Left lung (tissue), 10 donors: Measurements from ENCODE around the gene ENKD1. TPM values are rescaled to one million over a fixed set of nuclear protein-coding genes. Genes with fewer than 3 reads are reported as not detected.
A peak's percentile ranks its signal among the peaks of the same experiment; 100 is the strongest.

Experiments used
- ATAC-seq: fragments of 200-7000 bp; cut with Tn5 transposase; one replicate; pipeline ENCODE4 v1.9.1; 2020; ENCODE audit warnings: moderate library complexity
- DNase-seq, 4 donors: peaks; one replicate each; pipeline ENCODE4 v3.0.0-alpha.2; 2013 to 2020
- H3K27ac ChIP-seq, 2 donors: fragments of 200-600 bp; sonication (generic) in 1 of 2; one replicate each; pipeline versions ENCODE4 v1.5.0 to v1.8.0; 2020 to 2021
- H3K27me3 ChIP-seq, 2 donors: fragments of 200-600 bp; sonication (generic) in 1 of 2; one replicate each; pipeline versions ENCODE4 v1.5.0 to v1.8.0; 2020 to 2021
- H3K36me3 ChIP-seq, 2 donors: fragments of 200-600 bp; sonication (generic) in 1 of 2; one replicate each; pipeline versions ENCODE4 v1.5.0 to v1.8.0; 2020 to 2021
- H3K4me1 ChIP-seq, 2 donors: fragments of 200-600 bp; one replicate each; pipeline ENCODE4 v1.8.0; 2021
- H3K4me3 ChIP-seq, 2 donors: fragments of 200-600 bp; sonication (generic) in 1 of 2; one replicate each; pipeline versions ENCODE4 v1.5.0 to v1.8.0; 2020 to 2021; ENCODE audit warnings: mild to moderate bottlenecking in 1 of 2
- H3K9me3 ChIP-seq, 2 donors: fragments of 200-600 bp; sonication (generic) in 1 of 2; one replicate each; pipeline versions ENCODE4 v1.5.0 to v1.8.0; 2020 to 2021
- CTCF ChIP-seq, 2 donors: fragments of 200-600 bp; sonication (generic) in 1 of 2; IDR thresholded peaks; one replicate each; pipeline versions ENCODE4 v1.5.0 to v1.8.0; 2021; ENCODE audit warnings: antibody characterized with exemption in 2 of 2
- intact Hi-C, 2 donors: fragments of 100-400 bp; cut with DNase I; formaldehyde crosslinking; loops; one replicate each; pipeline versions ENCODE4 v1.11.2 to v1.14.2; 2022
- polyA plus RNA-seq, 6 donors: library from polyadenylated mRNA; unstranded; fragments of 120-200 nt; gene quantifications; one replicate each; pipeline ENCODE4 v1.2.1, GENCODE V29; 2013; ENCODE audit not compliant: insufficient read length in 6 of 6
- total RNA-seq, 2 donors: library from RNA; stranded (reverse); fragmentation: NEBNext Ultra II Directional; extraction: Animal tissue kit (Norgen Biotek cat#: 25700); gene quantifications; one replicate each; pipeline ENCODE4 v1.2.1, GENCODE V29; 2021
- donor health status: DM: no; HTN: yes; CAD: no.
- donor health status: DM: no; HTN: no; CAD: no.

The ENKD1 gene
- total and polyA plus RNA-seq, 8 donors = 11.2 to 26.0 (median 22.0) TPM

GRCh38 chr16:67668495-67669157 lies 2.1 kb upstream of the ENKD1 start:
- Histone ChIP-seq H3K4me3 (no peak overlapping the region), H3K9me3 (no peaks in the 10 kb centered on the region), H3K4me1 (peaks cover 29 to 57% of the 10 kb centered on the region in 2 donors), H3K27me3 (no peaks in the 10 kb centered on the region), H3K27ac (peak overlapping the region in 1 of 2 donors; percentile 91), H3K36me3 (no peaks in the 10 kb centered on the region)
- intact Hi-C loops = loop anchor here in 1 of 2 donors (5.0 kb wide), 1 partner anchor 106 kb away; the partner anchor contains the start of gene CTCF
- no peak for TF ChIP-seq CTCF (IDR thresholded peaks at IDR 0.05)
- ATAC-seq (no peak), DNase-seq (no peak)

GRCh38 chr16:67667817-67668494 lies 1.4 kb upstream of the ENKD1 start:
- Histone ChIP-seq H3K27me3 (no peaks in the 10 kb centered on the region), H3K9me3 (no peaks in the 10 kb centered on the region), H3K36me3 (peaks cover 0 to 3% of the 10 kb centered on the region in 2 donors), H3K4me3 (peak overlapping the region in 1 of 2 donors; percentile 86), H3K4me1 (peaks cover 22 to 50% of the 10 kb centered on the region in 2 donors), H3K27ac (peak overlapping the region; percentile 86 to 91)
- intact Hi-C loops = loop anchor here in 1 of 2 donors (5.0 kb wide), 1 partner anchor 106 kb away; the partner anchor contains the start of gene CTCF
- peak; percentile 79 to 92 (median 87) for DNase-seq
- ATAC-seq = peak; percentile 77
- TF ChIP-seq CTCF (IDR thresholded peaks at IDR 0.05) = peak; percentile 62 to 81

GRCh38 chr16:67667453-67667816 lies 885 bp upstream of the ENKD1 start:
- peak overlapping the region; percentile 86 to 91 for H3K27ac ChIP-seq
- peaks cover 0 to 8% of the 10 kb centered on the region in 2 donors for H3K36me3 ChIP-seq
- H3K9me3 ChIP-seq = no peaks in the 10 kb centered on the region
- H3K4me3 ChIP-seq = peak overlapping the region; percentile 79 to 86
- no peaks in the 10 kb centered on the region for H3K27me3 ChIP-seq
- no peak for DNase-seq
- ATAC-seq = no peak
- intact Hi-C loops = loop anchor here in 1 of 2 donors (5.0 kb wide), 1 partner anchor 105 kb away; the partner anchor contains the start of gene CTCF
- no peak for TF ChIP-seq CTCF (IDR thresholded peaks at IDR 0.05)
- H3K4me1 ChIP-seq = peaks cover 17 to 45% of the 10 kb centered on the region in 2 donors

- H3K9me3 ChIP-seq = no peaks in the 10 kb centered on the region
- no peaks in the 10 kb centered on the region for H3K27me3 ChIP-seq
- no peak for TF ChIP-seq CTCF (IDR thresholded peaks at IDR 0.05)
- DNase-seq (peak in 2 of 4 donors; percentile 47 to 88), ATAC-seq (peak; percentile 35)
- peaks cover 20 to 43% of the 10 kb centered on the region in 2 donors for H3K4me1 ChIP-seq
- intact Hi-C loops = loop anchor here in 1 of 2 donors (5.0 kb wide), 1 partner anchor 104 kb away; the partner anchor contains the start of gene CTCF
- peak overlapping the region; percentile 86 to 91 for H3K27ac ChIP-seq
- H3K4me3 ChIP-seq = peak overlapping the region; percentile 79 to 86
- H3K36me3 ChIP-seq = peaks cover 0 to 11% of the 10 kb centered on the region in 2 donors
Measured at GRCh38 chr16:67666032-67666551, 458 bp downstream of the ENKD1 start.

- ATAC-seq (no peak), DNase-seq (no peak)
- TF ChIP-seq CTCF (IDR thresholded peaks at IDR 0.05) = no peak
- intact Hi-C loops = loop anchor here in 1 of 2 donors (5.0 kb wide), 1 partner anchor 103 kb away; the partner anchor contains the start of gene CTCF
- Histone ChIP-seq H3K4me1 (peaks cover 20 to 45% of the 10 kb centered on the region in 2 donors), H3K27ac (peak overlapping the region in 1 of 2 donors; percentile 91), H3K36me3 (peaks cover 0 to 11% of the 10 kb centered on the region in 2 donors), H3K4me3 (peak overlapping the region; percentile 79 to 86), H3K9me3 (no peaks in the 10 kb centered on the region), H3K27me3 (no peaks in the 10 kb centered on the region)
Measured at GRCh38 chr16:67665598-67665997, 952 bp downstream of the ENKD1 start.
